Breast epithelium (tissue), 3 donors: Measurements from ENCODE around the gene PROX2.

Experiments
- CTCF ChIP-seq, 3 donors: fragments of 450-650 bp; IDR thresholded peaks; one replicate each; pipeline ENCODE4 v1.5.1; 2016 to 2017; ENCODE audit warnings: antibody characterized with exemption in 3 of 3, mild to moderate bottlenecking in 3 of 3, moderate library complexity in 3 of 3
- POLR2A ChIP-seq: fragments of 450-650 bp; IDR thresholded peaks from one replicate; pipeline ENCODE4 v1.6.1; 2016; ENCODE audit warnings: antibody characterized with exemption, mild to moderate bottlenecking, moderate library complexity
- POLR2AphosphoS5 ChIP-seq, 3 donors: sonication (generic); formaldehyde crosslinking; IDR thresholded peaks; one replicate each; pipeline ENCODE4 v1.6.1; 2017; ENCODE audit warnings: antibody characterized with exemption in 3 of 3

GRCh38 chr14:74919421-74920165 is 43.6 kb upstream of the PROX2 start:
- TF ChIP-seq CTCF (IDR thresholded peaks at IDR 0.05), result no peak
- TF ChIP-seq POLR2A, result no peak
- no peak for TF ChIP-seq POLR2AphosphoS5 (IDR thresholded peaks at IDR 0.05)
